OCI-M1 (cell line): ENCODE measurements around the gene GUCD1.
A peak's percentile ranks its signal among the peaks of the same experiment; 100 is the strongest.
"Not testable (repeated sequence)": the region's sequence is repeated elsewhere in the genome, so short reads cannot be mapped to it uniquely, and the experiment has no call there.

Experiments
- DNase-seq: peaks from one replicate; lab custom pipeline; 2025; lab: John Stamatoyannopoulos, UW

GUCD1 gene

DNA sequence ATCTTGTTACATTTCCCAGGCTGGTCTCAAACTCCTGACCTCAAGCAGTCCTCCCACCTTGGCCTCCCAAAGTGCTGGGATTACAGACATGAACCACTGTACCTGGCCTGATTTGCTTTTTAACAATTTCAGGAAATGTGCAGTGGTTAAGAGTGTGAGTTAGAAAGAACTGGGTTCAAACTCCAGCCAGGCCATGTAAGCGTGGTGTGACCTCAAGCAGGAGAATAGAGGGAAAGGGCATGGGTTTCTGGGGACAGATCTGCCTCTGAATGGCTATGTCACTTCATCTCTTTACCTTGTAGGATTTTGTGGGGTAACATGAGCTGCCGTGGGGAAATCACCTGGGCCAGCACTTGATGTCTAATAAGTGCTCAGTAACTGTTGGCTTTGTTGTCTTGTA, 10.1 kb upstream of the GUCD1 start:
- no peak for DNase-seq

DNA sequence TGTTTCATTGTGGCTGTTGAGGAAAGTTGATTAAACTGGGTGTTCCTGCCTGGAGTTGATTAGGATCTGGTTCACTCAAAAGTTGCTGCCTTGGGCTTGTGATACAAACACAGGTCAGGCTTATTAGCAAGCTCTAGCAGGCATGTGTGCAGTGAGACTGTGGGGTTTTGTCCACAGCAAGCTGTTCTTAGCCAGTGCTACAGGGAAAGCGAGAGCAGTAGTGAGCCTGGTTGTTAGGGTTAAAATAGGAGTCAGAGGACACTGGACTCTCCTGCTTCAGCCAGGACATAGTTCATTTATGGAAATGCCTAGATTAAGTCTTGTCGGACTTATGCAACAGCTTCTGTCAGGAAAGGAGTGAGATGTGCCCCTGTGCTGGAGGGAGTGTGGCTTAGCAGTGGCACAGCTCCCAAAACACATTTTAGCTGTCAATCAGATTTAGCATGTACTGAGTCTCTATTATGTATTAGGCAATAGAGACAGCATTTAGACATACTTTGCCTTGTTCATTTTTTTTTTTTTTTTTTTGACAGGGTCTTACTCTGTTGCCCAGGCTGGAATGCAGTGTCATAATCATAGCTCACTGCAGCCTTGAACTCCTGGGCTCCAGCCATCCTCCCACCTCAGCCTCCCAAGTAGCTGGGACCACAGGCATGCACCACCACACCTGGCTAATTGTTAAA, 9.6 kb upstream of the GUCD1 start:
- no peak for DNase-seq

DNA sequence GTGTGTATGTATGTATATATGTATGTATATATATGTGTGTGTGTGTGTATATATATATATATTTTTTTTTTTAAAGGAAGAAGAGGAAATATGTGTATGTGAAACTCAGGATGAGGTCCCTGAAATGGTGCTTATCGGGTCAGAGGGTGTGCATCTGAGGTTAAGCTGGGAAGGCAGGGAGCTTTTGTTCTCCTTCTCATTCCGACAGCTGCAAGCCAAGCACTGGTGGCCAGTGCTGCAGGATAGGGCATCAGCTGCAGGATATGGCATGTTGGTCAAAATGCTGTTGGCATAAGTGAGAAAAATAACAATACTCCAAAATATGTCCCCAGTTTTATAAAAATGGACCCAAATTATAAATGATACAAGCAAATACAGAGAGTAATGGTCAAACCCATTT, 8.3 kb upstream of the GUCD1 start:
- DNase-seq, result no peak

- DNase-seq, result no peak
Observed at GRCh38 chr22:24559471-24559870, 4.5 kb upstream of the GUCD1 start.

- peak; percentile 100 for DNase-seq
Observed at GRCh38 chr22:24555165-24556039, 464 bp upstream of the GUCD1 start, which contains the start of gene SNRPD3. SNRPD3 (plus strand) TSS chr22:24555999; CDS start chr22:24557675, 1,676 bp downstream.

DNA sequence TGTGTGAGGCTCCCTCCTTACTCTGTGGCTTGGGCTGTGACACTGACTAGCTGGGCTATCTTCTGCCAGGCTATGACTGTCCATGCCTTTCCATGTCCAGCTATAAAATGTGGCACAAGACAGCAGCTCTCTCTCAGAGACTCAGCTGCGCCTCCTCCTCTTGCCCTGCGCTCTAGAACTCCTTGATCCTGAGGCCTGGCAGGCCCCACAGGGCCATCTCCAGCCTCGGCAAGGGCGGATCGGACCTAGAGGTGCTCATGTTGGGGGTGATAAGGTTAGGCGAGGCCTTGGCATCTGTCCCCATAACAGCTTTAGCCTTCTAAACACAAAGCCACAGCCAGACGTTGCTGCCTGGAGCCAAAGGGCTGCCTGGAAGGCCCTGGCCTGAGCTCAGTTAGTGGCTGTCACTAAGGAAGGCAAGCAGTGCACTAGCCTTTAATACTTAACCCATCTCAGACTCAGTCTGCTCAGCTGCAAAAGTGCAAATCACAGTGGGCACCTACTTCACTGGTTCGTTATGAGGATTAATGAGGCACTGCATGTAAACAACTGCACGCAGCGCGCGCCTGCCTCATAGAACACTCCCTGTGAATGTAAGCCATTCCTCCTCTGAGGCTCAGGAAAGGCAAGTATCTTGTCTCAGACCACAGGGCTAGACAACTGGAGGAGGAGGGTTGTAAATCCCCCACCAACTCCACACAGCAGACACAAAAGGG, 1.2 kb downstream of the GUCD1 start:
- DNase-seq, result peak; percentile 70

GRCh38 chr22:24552503-24553286, 2.2 kb downstream of the GUCD1 start:
- DNase-seq, result not testable (repeated sequence)

DNA sequence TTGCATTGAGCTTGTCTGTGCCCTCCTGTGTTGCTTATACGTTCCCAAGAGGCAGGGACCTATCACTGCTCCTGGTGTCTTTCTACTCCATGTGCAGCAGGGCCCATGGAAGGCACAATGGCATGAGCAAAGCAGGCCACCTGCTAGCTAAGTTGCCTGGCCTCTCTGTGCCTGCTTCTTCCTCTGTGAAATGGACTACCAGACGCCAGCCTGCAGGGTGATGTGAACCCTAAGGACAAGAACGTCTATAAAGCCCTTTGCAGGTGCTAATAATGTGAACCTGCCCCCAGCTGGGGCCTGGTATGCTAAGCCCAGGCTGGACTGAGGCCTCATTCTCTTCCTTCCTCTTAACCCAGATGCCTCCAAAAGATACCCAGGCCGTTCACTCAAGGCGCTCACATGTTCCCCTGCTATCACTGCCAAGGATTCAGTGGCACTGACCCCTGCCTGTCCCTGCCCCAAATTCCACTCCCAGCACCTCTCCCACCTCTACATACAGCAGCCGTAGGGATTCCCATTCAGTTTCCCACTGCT, 4.0 kb downstream of the GUCD1 start:
- DNase-seq, result peak; percentile 30

- peak; percentile 58 for DNase-seq
Observed at GRCh38 chr22:24550028-24550901, 4.7 kb downstream of the GUCD1 start.

DNA sequence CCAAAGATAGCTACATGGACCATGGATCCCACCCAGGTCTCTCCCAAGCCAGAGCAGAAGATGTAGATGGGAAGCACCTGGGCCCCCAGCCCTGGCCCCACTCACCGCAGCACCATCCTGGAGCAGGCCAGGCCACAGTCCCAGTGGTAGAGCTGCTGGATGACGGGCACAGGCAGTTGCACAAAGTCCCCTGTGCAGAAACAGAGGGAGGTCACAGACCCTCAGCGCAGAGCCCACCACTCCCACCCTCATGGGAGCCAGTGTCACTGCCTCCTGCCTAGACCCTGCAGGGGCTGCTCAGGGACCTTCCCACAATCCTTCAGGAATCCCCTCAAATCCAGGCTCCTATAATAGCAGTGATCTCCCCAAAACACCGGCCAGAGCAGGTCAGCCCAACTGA, 6.1 kb downstream of the GUCD1 start:
- no peak for DNase-seq

GRCh38 chr22:24543679-24544243, 11.2 kb downstream of the GUCD1 start:
- DNase-seq, result no peak

GRCh38 chr22:24543185-24543601, 11.7 kb downstream of the GUCD1 start:
- DNase-seq, result no peak

- DNase-seq, result no peak
Observed at GRCh38 chr22:24542641-24543040, 12.3 kb downstream of the GUCD1 start.

DNA sequence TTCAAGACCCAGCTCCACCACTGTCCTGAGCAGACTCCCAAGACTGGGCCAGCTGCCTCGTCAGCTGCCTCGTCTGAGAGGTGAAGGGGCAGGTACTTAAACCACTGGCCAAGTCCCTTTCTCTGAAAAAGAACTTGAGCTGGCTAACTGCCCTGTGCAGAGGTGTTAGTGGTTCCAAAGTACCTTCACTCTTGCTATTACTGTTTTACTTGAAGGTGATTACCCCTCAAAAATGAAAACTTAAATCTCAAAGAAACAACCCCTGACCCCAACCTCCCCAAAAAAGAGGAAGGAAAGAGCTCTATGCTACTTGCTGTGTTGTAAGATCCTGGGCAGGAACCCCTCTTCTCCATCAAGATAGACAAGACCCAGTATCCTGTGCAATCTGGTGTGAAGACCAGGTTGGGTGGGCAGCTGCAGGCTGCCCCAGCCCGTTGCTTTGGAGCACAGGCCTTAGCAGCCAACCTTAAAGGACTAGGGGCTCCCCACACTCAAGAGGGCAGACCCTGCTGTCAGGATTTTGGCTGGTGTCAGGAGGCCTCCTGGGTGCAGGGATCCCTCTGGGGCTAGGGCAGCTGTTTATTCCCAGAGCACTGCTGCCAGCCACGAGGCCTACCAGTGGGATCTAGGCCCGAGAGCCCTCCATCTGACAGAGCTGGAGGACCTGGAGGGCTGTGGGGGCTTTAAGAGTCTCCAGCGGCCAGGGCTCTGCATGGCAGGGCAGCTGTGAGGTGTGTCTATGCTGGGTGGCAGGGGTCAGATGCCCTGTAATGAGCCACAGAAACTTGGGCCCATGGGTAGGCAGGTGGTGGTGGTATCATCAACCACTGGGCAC, 13.0 kb downstream of the GUCD1 start:
- no peak for DNase-seq

DNA sequence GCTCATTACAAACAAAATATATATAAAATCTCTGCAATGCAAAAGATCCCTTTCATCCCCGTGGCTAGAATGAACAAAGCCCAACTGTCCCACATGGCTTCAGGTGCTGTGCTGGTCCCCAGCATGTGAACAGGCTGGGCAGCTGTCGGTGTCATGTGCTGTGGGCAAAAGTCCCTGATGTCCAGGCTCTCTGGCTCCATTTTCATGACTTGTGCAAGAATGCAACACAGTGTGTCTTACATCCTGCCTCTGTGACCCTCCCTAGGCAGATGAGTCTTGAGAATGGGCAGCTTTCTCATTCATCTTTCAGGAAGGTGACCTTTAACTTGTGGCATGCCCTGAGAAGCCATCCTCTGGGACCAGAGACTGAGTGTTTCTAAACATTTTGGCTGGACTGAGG, 14.5 kb downstream of the GUCD1 start:
- DNase-seq, result no peak

GRCh38 chr22:24536089-24536488, 18.8 kb downstream of the GUCD1 start:
- DNase-seq, result no peak

DNA sequence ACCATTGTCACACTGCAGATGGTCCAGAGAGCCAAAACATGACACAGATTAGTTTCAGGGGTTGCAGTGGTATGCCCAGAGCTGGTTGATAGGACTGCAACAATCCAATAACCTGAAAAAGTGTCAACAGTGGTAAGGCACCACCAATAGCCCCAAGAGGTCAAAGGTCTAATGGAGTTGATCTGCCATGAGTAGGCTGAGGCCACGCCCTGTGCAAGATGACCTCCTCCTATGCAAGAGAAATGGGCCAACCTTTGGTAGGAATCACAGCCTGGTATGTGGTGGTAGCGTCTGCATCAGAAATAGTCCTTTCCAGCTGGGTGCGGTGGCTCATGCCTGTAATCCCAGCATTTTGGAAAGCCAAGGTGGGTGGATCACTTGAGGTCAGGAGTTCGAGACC, 19.6 kb downstream of the GUCD1 start:
- no peak for DNase-seq

- DNase-seq, result no peak
Observed at GRCh38 chr22:24532075-24532474, 22.9 kb downstream of the GUCD1 start.

- not testable (repeated sequence) for DNase-seq
Observed at GRCh38 chr22:24530968-24531367, 24.0 kb downstream of the GUCD1 start.
